NCI-H146 treated with DMSO at 0.1 percent for 48 hours (cell line): ENCODE results near the gene PPP1R16B.
"Not testable (repeated sequence)": the region's sequence is repeated elsewhere in the genome, so short reads cannot be mapped to it uniquely, and the experiment has no call there.

Experiments used
- DNase-seq: peaks from one replicate; lab custom pipeline; 2025; ENCODE audit not compliant: unreplicated experiment; lab: John Stamatoyannopoulos, UW

The PPP1R16B gene

DNA sequence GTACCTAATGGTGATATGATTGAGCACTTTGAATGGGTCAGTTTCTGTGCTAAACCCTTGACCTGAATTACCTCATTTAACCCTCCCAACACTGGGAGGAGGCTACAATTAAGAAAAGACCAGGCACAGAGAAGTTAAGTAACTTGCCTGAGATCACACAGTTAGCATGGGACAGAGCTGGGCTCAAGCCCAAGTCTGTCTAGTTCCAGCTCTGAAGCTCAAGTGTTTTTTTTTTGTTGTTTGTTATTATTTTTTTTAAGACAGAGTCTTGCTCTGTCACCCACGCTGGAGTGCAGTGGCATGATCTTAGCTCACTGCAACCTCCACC, 124.7 kb downstream of the PPP1R16B start:
- no peak for DNase-seq

- DNase-seq = no peak
Measured at GRCh38 chr20:38931984-38932383, 126.5 kb downstream of the PPP1R16B start.

- no peak for DNase-seq
Measured at GRCh38 chr20:38932457-38933120, 127.1 kb downstream of the PPP1R16B start.

DNA sequence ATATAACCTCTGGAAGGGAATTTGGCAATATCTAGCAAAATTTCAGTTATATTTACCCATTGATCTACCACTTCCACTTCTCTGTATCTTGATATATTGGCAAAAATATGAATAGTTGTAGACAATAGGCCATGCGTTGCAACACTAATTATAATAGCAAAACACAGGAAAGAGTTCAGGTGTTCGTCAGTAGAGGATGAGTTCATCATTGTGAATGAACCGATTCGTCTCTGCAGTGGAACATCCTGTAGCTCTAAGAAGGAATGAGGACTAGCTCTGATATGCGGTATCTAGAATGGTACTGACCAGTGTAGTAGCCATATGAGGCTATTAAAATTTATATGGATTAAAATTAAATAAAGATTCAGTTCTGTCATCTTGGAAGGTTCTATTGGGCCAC, 129.0 kb downstream of the PPP1R16B start:
- DNase-seq = no peak

GRCh38 chr20:38935285-38935684, 129.8 kb downstream of the PPP1R16B start:
- no peak for DNase-seq

DNA sequence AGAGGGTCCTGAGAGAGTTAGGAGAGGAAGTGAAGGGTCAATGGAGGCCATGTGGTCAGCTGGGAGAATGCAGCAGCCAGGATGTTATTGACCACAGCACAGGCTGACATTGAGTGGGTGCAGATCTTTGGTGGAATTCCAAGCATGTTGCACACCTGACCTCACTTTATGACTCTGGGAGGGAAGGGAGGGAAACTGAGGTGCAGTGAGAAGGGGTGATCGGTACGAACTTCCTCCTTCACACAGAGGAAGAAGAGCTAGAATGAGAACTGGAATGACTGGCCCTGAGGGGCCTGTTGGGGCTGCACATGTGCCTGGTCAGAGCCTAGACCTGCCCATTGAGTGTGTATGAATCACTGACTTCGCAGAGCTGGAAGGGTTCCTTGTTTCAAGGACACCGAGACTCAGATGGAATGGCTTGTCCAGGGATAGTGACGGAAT, 130.5 kb downstream of the PPP1R16B start:
- DNase-seq = no peak

DNA sequence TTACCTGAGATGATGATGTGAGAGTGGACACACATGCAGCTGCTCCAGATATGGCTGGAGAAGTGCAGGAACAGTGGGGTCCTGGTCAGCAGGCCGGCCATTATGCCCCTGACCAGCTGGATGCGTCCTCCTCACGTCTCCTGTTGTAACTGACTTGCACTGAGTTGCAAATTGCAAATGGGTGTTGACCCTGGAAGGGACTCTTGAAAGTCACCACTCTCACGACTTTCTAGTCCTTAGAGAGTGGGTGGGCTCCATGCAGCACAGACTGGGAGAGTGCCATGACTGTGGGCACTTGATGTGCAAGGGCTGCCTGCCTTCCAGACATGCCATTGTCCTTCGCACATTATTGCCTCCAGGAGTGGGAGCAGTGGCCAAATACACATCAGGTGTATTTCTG, 131.5 kb downstream of the PPP1R16B start:
- no peak for DNase-seq

GRCh38 chr20:38937978-38938473, 132.5 kb downstream of the PPP1R16B start:
- DNase-seq = no peak

- no peak for DNase-seq
Measured at GRCh38 chr20:38939686-38940085, 134.2 kb downstream of the PPP1R16B start.

- DNase-seq = no peak
Measured at GRCh38 chr20:38940644-38941043, 135.1 kb downstream of the PPP1R16B start.

GRCh38 chr20:38941726-38942389, 136.4 kb downstream of the PPP1R16B start:
- no peak for DNase-seq

- no peak for DNase-seq
Measured at GRCh38 chr20:38945012-38945411, 139.5 kb downstream of the PPP1R16B start.

GRCh38 chr20:38946836-38947235, 141.3 kb downstream of the PPP1R16B start:
- DNase-seq = no peak

DNA sequence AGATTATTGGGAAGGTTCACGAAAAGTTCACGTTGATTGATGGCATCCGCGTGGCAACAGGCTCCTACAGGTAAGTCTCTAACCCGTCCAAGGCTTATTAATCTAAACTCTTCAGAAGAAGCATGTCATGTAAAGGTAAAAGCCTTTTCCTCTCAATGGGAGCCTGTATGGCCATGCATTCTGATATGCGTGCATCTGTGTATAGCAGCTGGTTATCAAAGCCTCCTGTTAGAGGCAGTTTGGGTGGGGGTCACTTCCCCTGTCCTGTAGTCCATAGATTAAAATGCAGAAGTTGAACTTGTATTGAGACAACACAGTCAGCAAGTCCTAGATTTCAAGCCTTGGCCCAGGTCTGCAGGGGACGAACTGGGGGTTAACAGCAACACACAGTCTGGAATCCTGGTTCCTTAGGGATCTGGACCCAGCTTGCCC, 142.4 kb downstream of the PPP1R16B start:
- no peak for DNase-seq

DNA sequence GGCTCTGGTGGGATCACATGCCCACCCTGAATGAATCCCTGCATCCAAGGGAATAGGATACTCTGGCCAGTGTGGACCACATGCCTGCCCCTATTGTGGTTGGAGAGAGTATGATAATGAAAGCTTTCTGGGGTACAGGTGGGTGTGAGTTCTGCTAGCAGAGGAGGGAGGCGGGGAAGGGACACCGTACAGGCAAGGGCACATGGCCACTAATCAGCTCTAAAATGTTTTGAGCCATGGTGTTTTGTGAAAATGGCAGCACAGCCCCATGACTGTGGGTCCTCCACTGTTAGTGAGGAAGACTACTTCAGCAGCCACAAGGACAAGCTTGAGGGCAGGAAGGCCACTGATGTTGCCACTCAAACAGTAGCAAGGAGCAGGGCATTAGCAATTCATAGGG, 144.8 kb downstream of the PPP1R16B start:
- DNase-seq = no peak

GRCh38 chr20:38951611-38952010, 146.1 kb downstream of the PPP1R16B start:
- no peak for DNase-seq

DNA sequence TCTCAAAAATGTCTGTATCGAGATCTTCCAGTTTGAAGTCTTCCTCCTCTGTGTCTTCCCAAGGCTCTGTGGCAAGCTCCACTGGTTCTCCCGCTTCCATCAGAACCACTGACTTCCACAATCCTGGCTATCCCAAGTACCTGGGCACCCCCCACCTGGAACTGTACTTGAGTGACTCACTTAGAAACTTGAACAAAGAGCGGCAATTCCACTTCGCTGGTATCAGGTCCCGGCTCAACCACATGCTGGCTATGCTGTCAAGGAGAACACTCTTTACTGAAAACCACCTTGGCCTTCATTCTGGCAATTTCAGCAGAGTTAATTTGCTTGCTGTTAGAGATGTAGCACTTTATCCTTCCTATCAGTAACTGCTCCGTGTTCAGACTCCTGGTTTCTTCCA, 146.7 kb downstream of the PPP1R16B start:
- no peak for DNase-seq

GRCh38 chr20:38953630-38954340, 148.3 kb downstream of the PPP1R16B start:
- DNase-seq = no peak

GRCh38 chr20:38957235-38957876, 151.9 kb downstream of the PPP1R16B start:
- no peak for DNase-seq

- no peak for DNase-seq
Measured at GRCh38 chr20:38957915-38958485, 152.5 kb downstream of the PPP1R16B start.

- DNase-seq = not testable (repeated sequence)
Measured at GRCh38 chr20:38960187-38960687, 154.7 kb downstream of the PPP1R16B start.
